ENCODE results near the gene ITFG1.
"Not testable (repeated sequence)": the region's sequence is repeated elsewhere in the genome, so short reads cannot be mapped to it uniquely, and the experiment has no call there.

The ITFG1 gene

DNA sequence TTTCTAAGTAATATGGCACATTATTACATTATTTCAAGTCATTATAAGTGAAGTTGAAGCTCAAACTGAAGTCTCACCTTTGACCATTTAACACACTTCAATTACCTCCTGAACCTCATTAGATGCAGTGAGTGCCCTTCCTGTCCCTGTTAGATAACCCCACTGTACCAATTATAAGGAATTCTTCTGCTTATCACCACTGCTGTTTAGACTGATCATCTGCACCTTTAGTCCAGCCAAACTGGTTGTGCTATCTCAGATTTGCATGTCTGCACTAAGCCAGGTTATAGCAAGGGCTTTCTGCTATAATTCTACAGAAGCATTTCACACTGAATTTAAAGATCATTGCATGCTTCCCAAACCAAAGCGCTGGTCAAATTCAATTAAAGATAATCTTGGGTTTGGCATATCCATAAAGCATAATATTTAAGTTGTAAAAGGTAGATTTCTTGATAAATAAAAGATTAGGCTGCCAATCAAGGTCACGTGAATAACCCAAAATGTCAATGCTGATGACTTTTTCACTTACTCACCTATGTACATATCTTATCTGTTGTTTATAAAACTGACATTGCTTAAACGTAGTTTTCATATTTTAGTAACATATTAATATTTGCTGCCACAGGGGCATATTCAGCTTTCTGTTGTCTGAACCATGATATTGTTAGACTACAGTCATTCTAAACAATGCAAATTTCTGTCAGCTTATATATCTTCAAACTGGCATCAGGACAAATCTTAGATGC lies 11.9 kb downstream of the ITFG1 start:
- no peak for TF ChIP-seq POLR2AphosphoS5 (IDR thresholded peaks at IDR 0.05; ENCODE audit: borderline replicate concordance, low read depth, low read length)
- no peak for TF ChIP-seq FOXP2 (optimal IDR thresholded peaks at IDR 0.05; ENCODE audit: control extremely low read depth, extremely low read length, insufficient read depth)
- H3K4me3 ChIP-seq: no peak overlapping the region
- no peaks in the 10 kb centered on the region for H3K9me3 ChIP-seq (ENCODE audit: low read depth, low read length)
- H3K9ac ChIP-seq (ENCODE audit: insufficient read length): no peak overlapping the region
- no peak for DNase-seq (ENCODE audit: low read depth, low spot score)
- H3K27ac ChIP-seq: no peak overlapping the region
- H3K36me3 ChIP-seq (ENCODE audit: insufficient read depth, low read length): peaks cover 5% of the 10 kb centered on the region; the same call in 1 of the 2 replicates

DNA sequence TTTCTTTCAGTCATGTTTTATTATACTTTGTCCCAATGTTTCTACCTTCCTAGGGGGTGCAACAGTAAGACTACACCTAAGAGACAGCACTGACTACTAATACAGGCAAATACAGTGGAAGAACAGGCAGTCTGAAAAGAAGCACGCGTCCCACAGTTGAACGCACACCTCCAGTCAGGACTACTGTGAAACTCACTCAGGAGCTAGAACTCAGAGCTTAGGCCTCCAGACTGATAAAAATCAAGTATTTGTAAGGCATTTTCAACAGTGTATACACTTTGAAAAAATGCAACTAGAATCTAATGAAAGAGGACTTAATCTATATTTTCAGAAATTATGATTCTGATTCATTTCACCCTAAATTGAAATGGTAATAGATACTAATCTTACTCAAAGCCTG lies 14.4 kb downstream of the ITFG1 start:
- Histone ChIP-seq H3K4me3 (no peak overlapping the region), H3K36me3 (ENCODE audit: insufficient read depth, low read length) (no peaks in the 10 kb centered on the region), H3K9ac (ENCODE audit: insufficient read length) (no peak overlapping the region), H3K9me3 (ENCODE audit: low read depth, low read length) (no peaks in the 10 kb centered on the region), H3K27ac (no peak overlapping the region)
- TF ChIP-seq POLR2AphosphoS5 (IDR thresholded peaks at IDR 0.05; ENCODE audit: borderline replicate concordance, low read depth, low read length) (no peak), EZH2 (IDR thresholded peaks at IDR 0.05) (no peak), FOXP2 (optimal IDR thresholded peaks at IDR 0.05; ENCODE audit: control extremely low read depth, extremely low read length, insufficient read depth) (no peak)
- DNase-seq (ENCODE audit: low read depth, low spot score): no peak

DNA sequence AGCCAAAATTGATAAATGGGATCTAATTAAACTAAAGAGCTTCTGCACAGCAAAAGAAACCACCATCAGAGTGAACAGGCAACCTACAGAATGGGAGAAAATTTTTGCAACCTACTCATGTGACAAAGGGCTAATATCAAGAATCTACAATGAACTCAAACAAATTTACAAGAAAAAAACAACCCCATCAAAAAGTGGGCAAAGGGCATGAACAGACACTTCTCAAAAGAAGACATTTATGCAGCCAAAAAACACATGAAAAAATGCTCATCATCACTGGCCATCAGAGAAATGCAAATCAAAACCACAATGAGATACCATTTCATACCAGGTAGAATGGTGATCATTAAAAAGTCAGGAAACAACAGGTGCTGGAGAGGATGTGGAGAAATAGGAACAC lies 18.0 kb downstream of the ITFG1 start:
- H3K9me3 ChIP-seq (ENCODE audit: low read depth, low read length); H3K4me3 ChIP-seq; H3K27ac ChIP-seq; H3K36me3 ChIP-seq (ENCODE audit: insufficient read depth, low read length); H3K9ac ChIP-seq (ENCODE audit: insufficient read length); DNase-seq (ENCODE audit: low read depth, low spot score): not testable (repeated sequence)

DNA sequence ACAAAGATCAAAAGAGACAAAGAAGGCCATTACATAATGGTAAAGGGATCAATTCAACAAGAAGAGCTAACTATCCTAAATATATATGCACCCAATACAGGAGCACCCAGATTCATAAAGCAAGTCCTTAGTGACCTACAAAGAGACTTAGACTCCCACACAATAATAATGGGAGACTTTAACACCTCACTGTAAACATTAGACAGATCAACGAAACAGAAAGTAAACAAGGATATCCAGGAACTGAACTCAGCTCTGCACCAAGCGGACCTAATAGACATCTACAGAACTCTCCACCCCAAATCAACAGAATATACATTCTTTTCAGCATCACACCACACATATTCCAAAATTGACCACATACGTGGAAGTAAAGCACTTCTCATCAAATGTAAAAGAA lies 20.8 kb downstream of the ITFG1 start:
- not testable (repeated sequence) for H3K9me3 ChIP-seq (ENCODE audit: low read depth, low read length); DNase-seq (ENCODE audit: low read depth, low spot score); H3K27ac ChIP-seq; H3K36me3 ChIP-seq (ENCODE audit: insufficient read depth, low read length); H3K9ac ChIP-seq (ENCODE audit: insufficient read length); H3K4me3 ChIP-seq

DNA sequence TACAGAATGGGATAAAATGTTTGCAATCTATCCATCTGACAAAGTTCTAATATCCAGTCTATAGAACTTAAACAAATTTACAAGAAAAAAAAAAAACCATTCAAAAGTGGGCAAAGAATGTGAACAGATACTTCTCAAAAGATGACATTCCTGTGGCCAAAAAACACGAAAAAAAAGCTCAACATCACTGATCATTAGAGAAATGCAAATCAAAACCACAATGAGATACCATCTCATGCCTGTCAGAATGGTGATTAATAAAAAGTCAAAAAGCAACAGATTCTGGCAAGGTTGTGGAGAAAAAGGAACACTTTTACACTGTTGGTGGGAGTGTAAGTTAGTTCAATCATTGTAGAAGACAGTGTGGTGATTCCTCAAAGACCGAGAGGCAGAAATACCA lies 26.6 kb downstream of the ITFG1 start:
- H3K9ac ChIP-seq (ENCODE audit: insufficient read length); H3K36me3 ChIP-seq (ENCODE audit: insufficient read depth, low read length); H3K4me3 ChIP-seq; H3K27ac ChIP-seq; H3K9me3 ChIP-seq (ENCODE audit: low read depth, low read length); DNase-seq (ENCODE audit: low read depth, low spot score): not testable (repeated sequence)

DNA sequence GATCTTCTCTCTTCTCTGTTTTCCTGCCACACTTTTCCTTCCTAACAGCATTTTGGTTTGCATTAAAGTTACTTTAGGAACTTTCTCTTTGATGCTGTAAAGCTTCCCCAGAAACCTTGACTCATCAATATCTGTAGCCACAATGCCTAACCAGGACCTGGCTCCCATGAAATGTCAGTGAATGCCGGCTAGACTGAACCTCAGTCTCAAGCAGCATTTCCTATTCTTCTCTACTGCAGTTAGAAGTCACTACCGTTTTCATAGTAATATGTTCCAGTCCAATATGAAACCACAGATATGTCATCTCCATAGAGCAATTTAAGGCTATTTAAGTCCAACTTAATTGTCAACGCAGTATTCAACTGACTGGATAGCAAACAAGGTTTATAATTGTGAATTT lies 28.9 kb downstream of the ITFG1 start:
- no peak overlapping the region for H3K27ac ChIP-seq
- H3K9me3 ChIP-seq (ENCODE audit: low read depth, low read length): no peaks in the 10 kb centered on the region
- no peak overlapping the region for H3K9ac ChIP-seq (ENCODE audit: insufficient read length)
- DNase-seq (ENCODE audit: low read depth, low spot score): no peak
- no peaks in the 10 kb centered on the region for H3K36me3 ChIP-seq (ENCODE audit: insufficient read depth, low read length)
- TF ChIP-seq FOXP2 (optimal IDR thresholded peaks at IDR 0.05; ENCODE audit: control extremely low read depth, extremely low read length, insufficient read depth) (no peak), EZH2 (IDR thresholded peaks at IDR 0.05) (no peak), POLR2AphosphoS5 (IDR thresholded peaks at IDR 0.05; ENCODE audit: borderline replicate concordance, low read depth, low read length) (no peak)
- H3K4me3 ChIP-seq: no peak overlapping the region

GRCh38 chr16:47426806-47427205 lies 34.1 kb downstream of the ITFG1 start:
- Histone ChIP-seq H3K27ac (no peak overlapping the region), H3K9me3 (ENCODE audit: low read depth, low read length) (no peaks in the 10 kb centered on the region), H3K36me3 (ENCODE audit: insufficient read depth, low read length) (no peaks in the 10 kb centered on the region; the same call in 1 of the 2 replicates), H3K9ac (ENCODE audit: insufficient read length) (no peak overlapping the region), H3K4me3 (no peak overlapping the region)
- no peak for DNase-seq (ENCODE audit: low read depth, low spot score)
- TF ChIP-seq POLR2AphosphoS5 (IDR thresholded peaks at IDR 0.05; ENCODE audit: borderline replicate concordance, low read depth, low read length) (no peak), EZH2 (IDR thresholded peaks at IDR 0.05) (no peak), FOXP2 (optimal IDR thresholded peaks at IDR 0.05; ENCODE audit: control extremely low read depth, extremely low read length, insufficient read depth) (no peak)

DNA sequence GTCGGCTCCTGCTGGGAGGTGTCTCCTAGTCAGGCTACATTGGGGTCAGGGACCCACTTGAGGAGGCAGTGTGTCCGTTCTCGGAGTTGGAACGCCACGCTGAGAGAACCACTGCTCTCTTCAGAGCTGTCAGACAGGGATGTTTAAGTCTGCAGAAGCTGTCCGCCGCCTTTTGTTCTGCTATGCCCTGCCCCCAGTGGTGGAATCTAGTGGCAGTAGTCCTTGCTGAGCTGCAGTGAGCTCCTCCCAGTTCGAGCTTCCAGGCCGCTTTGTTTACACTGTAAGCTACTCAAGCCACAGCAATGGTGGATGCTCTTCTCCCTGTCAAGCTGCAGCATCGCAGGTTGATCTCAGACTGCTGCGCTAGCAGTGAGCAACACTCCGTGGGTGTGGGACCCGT lies 36.0 kb downstream of the ITFG1 start:
- no peaks in the 10 kb centered on the region; the same call in 1 of the 2 replicates for H3K36me3 ChIP-seq (ENCODE audit: insufficient read depth, low read length)
- no peak for DNase-seq (ENCODE audit: low read depth, low spot score)
- H3K27ac ChIP-seq: no peak overlapping the region
- no peak overlapping the region for H3K4me3 ChIP-seq
- H3K9ac ChIP-seq (ENCODE audit: insufficient read length): no peak overlapping the region
- no peaks in the 10 kb centered on the region for H3K9me3 ChIP-seq (ENCODE audit: low read depth, low read length)
- TF ChIP-seq EZH2 (IDR thresholded peaks at IDR 0.05) (no peak), FOXP2 (optimal IDR thresholded peaks at IDR 0.05; ENCODE audit: control extremely low read depth, extremely low read length, insufficient read depth) (no peak), POLR2AphosphoS5 (IDR thresholded peaks at IDR 0.05; ENCODE audit: borderline replicate concordance, low read depth, low read length) (no peak)

DNA sequence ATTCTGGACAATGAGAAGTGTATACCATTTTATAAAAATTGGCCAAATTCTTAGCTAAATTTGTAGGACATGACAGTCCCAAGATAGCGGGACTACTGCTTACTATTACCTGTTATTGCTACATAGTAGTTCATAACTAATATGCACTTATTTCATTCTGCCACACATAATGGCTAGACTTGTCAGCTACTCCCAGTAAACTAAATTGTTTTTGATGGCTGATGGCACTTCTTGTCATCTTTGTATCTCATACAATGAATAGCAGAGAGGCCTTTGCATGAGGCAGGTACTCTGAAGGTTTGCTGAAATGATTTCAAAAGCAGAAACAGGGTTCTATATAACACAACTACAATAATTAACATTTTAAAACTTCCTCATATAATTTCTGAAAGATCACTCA lies 44.0 kb downstream of the ITFG1 start:
- TF ChIP-seq POLR2AphosphoS5 (IDR thresholded peaks at IDR 0.05; ENCODE audit: borderline replicate concordance, low read depth, low read length) (no peak), EZH2 (IDR thresholded peaks at IDR 0.05) (no peak), FOXP2 (optimal IDR thresholded peaks at IDR 0.05; ENCODE audit: control extremely low read depth, extremely low read length, insufficient read depth) (no peak)
- H3K9me3 ChIP-seq (ENCODE audit: low read depth, low read length): no peaks in the 10 kb centered on the region
- H3K4me3 ChIP-seq: no peak overlapping the region
- H3K27ac ChIP-seq: no peak overlapping the region
- DNase-seq (ENCODE audit: low read depth, low spot score): no peak
- no peaks in the 10 kb centered on the region for H3K36me3 ChIP-seq (ENCODE audit: insufficient read depth, low read length)
- no peak overlapping the region for H3K9ac ChIP-seq (ENCODE audit: insufficient read length)

All from SK-N-MC (cell line).